H1 (cell line): ENCODE measurements around the gene SOCS6. TPM values are rescaled to one million over a fixed set of nuclear protein-coding genes. Genes with fewer than 3 reads are reported as not detected.

ENCODE experiments used
- CTCF ChIA-PET: fragments of 300-600 bp; sonication (Branson Sonifier 250); formaldehyde crosslinking; loops from one replicate; lab custom pipeline; 2021; ENCODE audit not compliant: partially characterized antibody; lab: Charles Lee
- POLR2A ChIA-PET: fragments of 300-600 bp; sonication (Branson Sonifier 250); formaldehyde crosslinking; loops from one replicate; lab custom pipeline; 2021; ENCODE audit warnings: inconsistent platforms; ENCODE audit not compliant: partially characterized antibody; lab: Charles Lee
- DNase-seq, 2 experiments: peaks; one replicate each; pipeline versions ENCODE4 v3.0.0 to v3.0.0-alpha.2; 2010 to 2022; ENCODE audit warnings: low spot score in 2 of 2, low read depth in 1 of 2, mixed read lengths in 1 of 2
- FAIRE-seq: peaks from 2 replicates; lab custom pipeline; 2011; peaks lifted over from hg19 to GRCh38; lab: Jason Lieb, UNC
- H2AFZ ChIP-seq: 2 replicates; pipeline ENCODE4 v1.8.1; 2012; ENCODE audit warnings: low read length, inconsistent platforms
- H2AK5ac ChIP-seq: 2 replicates; pipeline ENCODE4 v1.6.1; 2013; ENCODE audit warnings: low read depth, low read length
- H2BK120ac ChIP-seq: replicated peaks from 2 replicates; pipeline ENCODE3; 2013; ENCODE audit warnings: low read depth, low read length, inconsistent platforms
- H2BK12ac ChIP-seq: 2 replicates; pipeline ENCODE4 v1.6.1; 2013; ENCODE audit warnings: low read depth, low read length
- H2BK15ac ChIP-seq: 2 replicates; pipeline ENCODE4 v1.6.1; 2013; ENCODE audit warnings: low read length
- H2BK20ac ChIP-seq: 2 replicates; pipeline ENCODE4 v1.6.1; 2013; ENCODE audit warnings: low read length
- H2BK5ac ChIP-seq: 2 replicates; pipeline ENCODE4 v1.6.1; 2013; ENCODE audit warnings: low read depth, low read length
- H3K14ac ChIP-seq: 2 replicates; pipeline ENCODE4 v1.6.1; 2013; ENCODE audit warnings: inconsistent platforms; ENCODE audit not compliant: insufficient read length
- H3K18ac ChIP-seq: 2 replicates; pipeline ENCODE4 v1.6.1; 2013; ENCODE audit warnings: low read length; ENCODE audit errors: extremely low read depth
- H3K23ac ChIP-seq: 2 replicates; pipeline ENCODE4 v1.6.1; 2013; ENCODE audit warnings: inconsistent platforms; ENCODE audit not compliant: insufficient read length
- H3K23me2 ChIP-seq: 2 replicates; pipeline ENCODE4 v1.6.1; 2013; ENCODE audit warnings: low read depth, low read length
- H3K27ac ChIP-seq: 2 replicates; pipeline ENCODE4 v1.6.1; 2011; ENCODE audit warnings: low read depth, low read length, inconsistent platforms
- H3K27me3 ChIP-seq, 4 experiments: replicated peaks in 1 of 4; 1 replicate in 1 of 4; 2 replicates in 3 of 4; pipeline versions ENCODE4 v1.6.1 to v1.8.1; 2011 to 2013; ENCODE audit warnings: low read length in 3 of 4, mild to moderate bottlenecking in 3 of 4, inconsistent platforms in 2 of 4, mixed read lengths in 2 of 4, moderate library complexity in 1 of 4; ENCODE audit not compliant: control insufficient read depth in 3 of 4, insufficient read depth in 3 of 4; ENCODE audit errors: extremely low read depth in 1 of 4
- H3K36me3 ChIP-seq, 4 experiments: 2 replicates each; pipeline versions ENCODE4 v1.6.1 to v1.8.1; 2011 to 2013; ENCODE audit warnings: mild to moderate bottlenecking in 4 of 4, low read length in 3 of 4, moderate library complexity in 2 of 4, control low read depth in 1 of 4, inconsistent platforms in 1 of 4; ENCODE audit not compliant: insufficient read depth in 4 of 4, control insufficient read depth in 2 of 4
- H3K4ac ChIP-seq: replicated peaks from 2 replicates; pipeline ENCODE3; 2013; ENCODE audit warnings: low read length, low read depth, mixed read lengths, inconsistent platforms; ENCODE audit not compliant: insufficient read length
- H3K4me1 ChIP-seq, 4 experiments: replicated peaks in 1 of 4; 1 replicate in 1 of 4; 2 replicates in 3 of 4; pipeline versions ENCODE4 v1.6.1 to v1.8.1; 2011 to 2013; ENCODE audit warnings: low read length in 3 of 4, inconsistent platforms in 2 of 4, mixed read lengths in 1 of 4; ENCODE audit not compliant: insufficient read depth in 4 of 4, control insufficient read depth in 3 of 4
- H3K4me2 ChIP-seq, 2 experiments: 2 replicates each; pipeline versions ENCODE4 v1.6.1 to v1.8.1; 2011 to 2013; ENCODE audit warnings: low read depth in 2 of 2, low read length in 2 of 2, control low read depth in 1 of 2, inconsistent platforms in 1 of 2, mild to moderate bottlenecking in 1 of 2; ENCODE audit not compliant: insufficient read depth in 1 of 2
- H3K4me3 ChIP-seq, 4 experiments: fragments of 200-600, 300-600 bp in 1 of 4; sonication (generic), shearing (Covaris generic), sonication (Bioruptor Twin) in 1 of 4; 2 replicates each; pipeline versions ENCODE4 v1.5.1 to v1.8.1; 2011 to 2016; ENCODE audit warnings: low read length in 4 of 4, low read depth in 3 of 4, control low read depth in 2 of 4, inconsistent platforms in 2 of 4, mild to moderate bottlenecking in 2 of 4, mixed read lengths in 1 of 4, moderate library complexity in 1 of 4; ENCODE audit not compliant: insufficient read depth in 2 of 4; ENCODE audit errors: extremely low read depth in 1 of 4
- H3K56ac ChIP-seq: replicated peaks from 2 replicates; pipeline ENCODE3; 2013; ENCODE audit warnings: low read depth, mild to moderate bottlenecking, mixed read lengths, low read length, inconsistent platforms; ENCODE audit not compliant: insufficient read length
- H3K79me1 ChIP-seq: 2 replicates; pipeline ENCODE4 v1.6.1; 2013; ENCODE audit warnings: low read depth, low read length, control low read depth
- H3K79me2 ChIP-seq, 2 experiments: 2 replicates each; pipeline versions ENCODE4 v1.6.1 to v1.8.1; 2012 to 2013; ENCODE audit warnings: low read length in 2 of 2, mild to moderate bottlenecking in 2 of 2, inconsistent platforms in 1 of 2; ENCODE audit not compliant: insufficient read depth in 2 of 2, control insufficient read depth in 1 of 2
- H3K9ac ChIP-seq, 4 experiments: replicated peaks in 1 of 4; 1 replicate in 1 of 4; 2 replicates in 3 of 4; pipeline versions ENCODE4 v1.6.1 to v1.8.1; 2011 to 2013; ENCODE audit warnings: low read depth in 3 of 4, low read length in 3 of 4, control low read depth in 2 of 4, mild to moderate bottlenecking in 2 of 4, moderate library complexity in 2 of 4, inconsistent platforms in 1 of 4; ENCODE audit errors: extremely low read depth in 1 of 4
- H3K9me3 ChIP-seq, 2 experiments: 2 replicates each; pipeline versions ENCODE4 v1.6.1 to v1.8.1; 2012 to 2013; ENCODE audit warnings: mild to moderate bottlenecking in 2 of 2, moderate library complexity in 2 of 2, control low read depth in 1 of 2, inconsistent platforms in 1 of 2, low read depth in 1 of 2, low read length in 1 of 2, mixed read lengths in 1 of 2; ENCODE audit not compliant: insufficient read depth in 2 of 2
- H4K20me1 ChIP-seq, 2 experiments: replicated peaks in 1 of 2; 2 replicates each; pipeline versions ENCODE3 to v1.8.1; 2011 to 2013; ENCODE audit warnings: inconsistent platforms in 2 of 2, low read length in 2 of 2, mild to moderate bottlenecking in 1 of 2; ENCODE audit not compliant: insufficient read depth in 2 of 2, control insufficient read depth in 1 of 2
- H4K5ac ChIP-seq: 2 replicates; pipeline ENCODE4 v1.6.1; 2013; ENCODE audit warnings: low read length, low read depth, mixed read lengths, inconsistent platforms; ENCODE audit not compliant: insufficient read length
- H4K8ac ChIP-seq: 2 replicates; pipeline ENCODE4 v1.8.0; 2013; ENCODE audit warnings: mild to moderate bottlenecking, moderate library complexity, low read length, inconsistent platforms; ENCODE audit not compliant: insufficient read depth; ENCODE audit errors: extremely low read depth
- H4K91ac ChIP-seq: replicated peaks from 2 replicates; pipeline ENCODE3; 2013; ENCODE audit warnings: low read length, mixed read lengths, inconsistent platforms; ENCODE audit not compliant: insufficient read length
- CBX5 ChIP-seq: fragments of 300-800, 300-1000 bp; sonication (generic); IDR thresholded peaks from 2 replicates; pipeline ENCODE4 v1.7.1; 2016; ENCODE audit warnings: antibody characterized with exemption, low read length, low read depth
- CBX8 ChIP-seq: fragments of 300-800, 300-1000 bp; sonication (generic); IDR thresholded peaks from 2 replicates; pipeline ENCODE4 v1.7.1; 2016; ENCODE audit warnings: low read depth, low read length, borderline replicate concordance
- HDAC2 ChIP-seq, 2 experiments: fragments of 300-600 bp in 1 of 2; sonication (generic) in 1 of 2; IDR thresholded peaks; 2 replicates each; pipeline ENCODE4 v1.6.1; 2011 to 2012; ENCODE audit warnings: low read depth in 2 of 2, low read length in 2 of 2, mild to moderate bottlenecking in 2 of 2, moderate library complexity in 2 of 2, borderline replicate concordance in 1 of 2, inconsistent platforms in 1 of 2
- RAD21 ChIP-seq, 2 experiments: IDR thresholded peaks in 1 of 2; conservative IDR thresholded peaks in 1 of 2; 2 replicates each; pipeline ENCODE4 v1.6.1; 2011; ENCODE audit warnings: low read depth in 2 of 2, low read length in 2 of 2, improper control_type of control experiment in 1 of 2, inconsistent platforms in 1 of 2, mild to moderate bottlenecking in 1 of 2, moderate library complexity in 1 of 2
- SAP30 ChIP-seq: fragments of 300-600 bp; sonication (generic); IDR thresholded peaks from 2 replicates; pipeline ENCODE4 v1.7.1; 2012; ENCODE audit warnings: low read length, moderate library complexity, mild to moderate bottlenecking, inconsistent platforms; ENCODE audit not compliant: insufficient read depth, insufficient replicate concordance
- SP4 ChIP-seq: IDR thresholded peaks from 2 replicates; pipeline ENCODE4 v1.6.1; 2012; ENCODE audit warnings: low read length, inconsistent platforms
- TAF7 ChIP-seq: optimal IDR thresholded peaks from 2 replicates; pipeline ENCODE3; 2011; ENCODE audit warnings: low read depth, mild to moderate bottlenecking, inconsistent platforms, low read length, moderate library complexity, borderline replicate concordance
- WGBS, 2 experiments: shearing (Covaris generic) in 1 of 2; methylation state at CpG; one replicate each; pipeline versions ENCODE4 v1.1.6 to v1.1.7; 2013 to 2015; ENCODE audit warnings: low lambda C conversion rate in 2 of 2, mixed read lengths in 2 of 2, inconsistent platforms in 1 of 2, low coverage in 1 of 2, missing lambda C conversion rate in 1 of 2; ENCODE audit not compliant: insufficient replicate concordance in 2 of 2, insufficient coverage in 1 of 2, insufficient read length in 1 of 2; ENCODE audit errors: extremely low coverage in 1 of 2, missing lambda C conversion rate in 1 of 2; 5-methylcytosine and 5-hydroxymethylcytosine counted together
- polyA plus RNA-seq, 7 experiments: library from polyadenylated mRNA; depleted of rRNA in 3 of 7; stranded (reverse) in 5 of 7; unstranded in 2 of 7; fragments of >200 nt in 5 of 7; fragments of 200-250 nt in 2 of 7; gene quantifications; 1 replicate in 5 of 7; 2 replicates in 1 of 7; 4 replicates in 1 of 7; pipeline versions ENCODE4 v1.2.1 to v1.2.3, GENCODE V29; 2011 to 2013; ENCODE audit warnings: missing spikeins in 2 of 7, mixed read lengths in 2 of 7
- total RNA-seq: library from RNA; stranded (reverse); fragmentation: NEBNext Ultra II Directional; extraction: Animal tissue kit (Norgen Biotek cat#: 25700); gene quantifications from 2 replicates; pipeline ENCODE4 v1.2.1, GENCODE V29; 2021

Gene SOCS6
- total and polyA plus RNA-seq, 2 of the 8 experiments (the other 6 are each of a cell fraction or from before 2014, with no cell fraction given) = 9.1 to 22.9 TPM

GRCh38 chr18:70377857-70378701, 89.2 kb downstream of the SOCS6 start:
- POLR2A ChIA-PET = no interaction called here

More at GRCh38 chr18:70377857-70378701, 89.2 kb downstream of the SOCS6 start:
- no peaks in the 10 kb centered on the region for H4K20me1 ChIP-seq
- no peak overlapping the region for H3K18ac ChIP-seq
- H4K8ac ChIP-seq = no peak overlapping the region
- H4K5ac ChIP-seq = no peak overlapping the region
- H3K9ac ChIP-seq = no peak overlapping the region
- H3K27ac ChIP-seq = no peak overlapping the region
- no peak overlapping the region for H3K4me3 ChIP-seq
- H3K4me1 ChIP-seq = no peaks in the 10 kb centered on the region
- no peaks in the 10 kb centered on the region for H3K9me3 ChIP-seq
- no peak for DNase-seq
- TF ChIP-seq TAF7 = no peak
- TF ChIP-seq HDAC2 (IDR thresholded peaks at IDR 0.05; ENCODE audit: borderline replicate concordance in 1 of 2, low read depth in 2 of 2, low read length in 2 of 2) = no peak
- no peak for TF ChIP-seq SAP30
- TF ChIP-seq CBX5 = no peak
- no peak for TF ChIP-seq SP4
- no peak for TF ChIP-seq CBX8
- no peak for TF ChIP-seq RAD21 (IDR thresholded peaks at IDR 0.05 in 1 of 2, conservative IDR thresholded peaks at IDR 0.05 in 1 of 2; ENCODE audit: low read depth in 2 of 2, low read length in 2 of 2)
- H2BK120ac ChIP-seq = no peak overlapping the region
- no peak for FAIRE-seq
- no peaks in the 10 kb centered on the region for H3K79me1 ChIP-seq
- no peak overlapping the region for H2AK5ac ChIP-seq
- H2AFZ ChIP-seq = no peak overlapping the region
- no peak overlapping the region for H3K4ac ChIP-seq
- H3K56ac ChIP-seq = no peak overlapping the region
- no peak overlapping the region for H3K23ac ChIP-seq
- no peaks in the 10 kb centered on the region for H3K27me3 ChIP-seq
- H3K23me2 ChIP-seq = no peaks in the 10 kb centered on the region
- H3K36me3 ChIP-seq = no peaks in the 10 kb centered on the region
- WGBS, 2 experiments = 88% methylated on average over 13 of the region's 13 CpGs; no CpG with 5 or more reads in 1 of the 2 experiments
- H3K14ac ChIP-seq = no peak overlapping the region
- no peak overlapping the region for H2BK5ac ChIP-seq
- H2BK15ac ChIP-seq = peak overlapping the region; percentile 61; the same call in 1 of the 2 replicates
- no peak overlapping the region for H4K91ac ChIP-seq
- no peaks in the 10 kb centered on the region for H3K79me2 ChIP-seq
- no peak overlapping the region for H2BK20ac ChIP-seq
- no peak overlapping the region for H2BK12ac ChIP-seq
- H3K4me2 ChIP-seq = no peak overlapping the region
- CTCF ChIA-PET = interaction anchor here (1.0 to 1.3 kb wide), 2 partner anchors 56 to 182 kb away, joined by 3 to 6 read pairs; no protein-coding TSS in a partner anchor
